Posterior cingulate gyrus (tissue), 11 donors: ENCODE data around the gene RCVRN.

Experiments
- DNase-seq, 10 donors: peaks; one replicate each; pipeline versions ENCODE4 v3.0.0 to v3.0.0-alpha.2; 2020 to 2021; ENCODE audit warnings: mixed read lengths in 3 of 10
- intact Hi-C: fragments of 100-400 bp; cut with DNase I; formaldehyde crosslinking; loops from one replicate; pipeline ENCODE4 v1.15.1; 2023

The RCVRN gene

DNA sequence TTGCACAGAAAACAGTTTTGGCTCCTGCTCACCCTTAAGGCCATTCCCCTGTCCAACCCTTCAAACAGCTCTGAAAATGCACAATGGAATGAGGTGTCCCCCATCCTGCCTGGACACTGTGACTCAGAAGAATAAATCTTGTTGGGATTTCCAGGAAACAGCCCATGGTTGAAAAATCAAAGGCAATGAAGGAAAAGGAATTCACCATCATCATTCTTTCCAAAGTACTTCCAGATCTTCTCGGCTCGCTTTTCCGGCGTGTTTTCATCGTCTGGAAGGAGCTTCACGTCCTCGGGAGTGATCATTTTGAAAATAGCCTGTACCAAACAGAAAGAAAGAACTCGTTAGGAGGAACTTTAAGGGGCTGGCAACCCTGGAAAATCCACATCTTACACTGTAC, 4.3 kb downstream of the RCVRN start:
- DNase-seq: no peak

DNA sequence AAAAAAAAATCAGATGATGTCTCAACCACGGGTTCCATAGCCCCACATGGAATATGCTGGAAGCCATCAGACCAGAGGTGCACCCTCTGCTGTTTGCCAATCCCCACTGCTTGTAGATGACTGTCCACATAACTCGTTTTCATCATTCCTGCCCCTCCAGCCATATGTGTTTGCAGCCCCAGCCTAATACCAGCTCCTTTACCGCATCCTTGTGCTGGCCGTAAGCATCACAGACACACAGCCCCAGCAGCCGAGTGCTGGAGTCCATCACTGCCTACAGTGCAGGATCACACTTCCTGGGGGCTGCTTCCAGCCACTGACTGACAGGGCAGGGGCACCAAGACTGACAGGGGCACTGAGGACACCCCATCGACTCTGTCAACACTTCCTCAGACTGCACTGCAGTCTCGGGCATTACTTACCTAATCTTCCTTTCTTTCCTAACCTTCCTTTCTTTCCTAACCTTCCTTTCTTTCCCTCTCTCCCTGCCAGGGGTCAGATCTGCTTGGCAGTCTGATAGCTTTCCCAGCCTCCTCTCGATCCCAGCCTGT, 5.0 kb downstream of the RCVRN start:
- peak in 1 of 10 donors; percentile 40 for DNase-seq
- intact Hi-C loops: no loop called here

More for the DNA sequence above, 4.3 kb downstream of the RCVRN start:
- intact Hi-C loops: no loop called here

DNA sequence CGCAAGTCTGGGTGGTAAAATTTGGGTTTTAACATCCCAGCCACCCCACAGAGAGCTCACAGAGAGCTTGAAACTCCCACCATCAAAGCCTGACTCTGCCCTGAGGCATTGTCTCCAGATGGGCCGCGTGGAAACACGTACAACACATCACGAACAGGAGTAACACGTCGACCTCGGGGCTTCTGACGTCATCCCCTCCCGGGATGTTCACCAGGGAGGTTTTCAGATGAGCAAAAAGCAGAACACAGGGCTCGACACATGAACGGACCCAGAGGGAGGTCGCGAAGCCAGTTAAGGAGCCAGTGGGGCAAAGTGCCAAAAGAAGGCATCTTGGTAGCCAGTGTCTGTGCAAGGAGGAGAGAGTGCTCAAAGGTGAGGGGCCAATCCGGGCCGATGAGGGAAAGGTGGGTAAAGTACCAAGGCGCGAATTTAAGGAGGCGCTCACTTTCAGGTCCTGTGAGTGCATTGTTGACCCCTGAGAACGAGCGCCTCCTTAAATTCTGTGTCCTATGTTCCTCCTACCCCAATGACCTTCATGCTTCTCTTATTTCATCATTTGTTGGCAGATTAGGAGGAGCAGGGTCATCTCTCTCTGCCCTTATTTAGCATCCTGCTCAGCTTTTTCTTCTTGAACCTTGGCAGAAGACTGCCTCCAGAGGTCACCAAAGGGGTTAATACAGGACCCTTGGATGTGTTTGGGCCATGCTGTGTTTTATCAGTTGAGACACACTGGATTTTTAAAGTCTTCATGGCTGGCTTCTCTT, 5.6 kb downstream of the RCVRN start:
- DNase-seq: peak in 1 of 10 donors; percentile 79
- intact Hi-C loops: no loop called here

DNA sequence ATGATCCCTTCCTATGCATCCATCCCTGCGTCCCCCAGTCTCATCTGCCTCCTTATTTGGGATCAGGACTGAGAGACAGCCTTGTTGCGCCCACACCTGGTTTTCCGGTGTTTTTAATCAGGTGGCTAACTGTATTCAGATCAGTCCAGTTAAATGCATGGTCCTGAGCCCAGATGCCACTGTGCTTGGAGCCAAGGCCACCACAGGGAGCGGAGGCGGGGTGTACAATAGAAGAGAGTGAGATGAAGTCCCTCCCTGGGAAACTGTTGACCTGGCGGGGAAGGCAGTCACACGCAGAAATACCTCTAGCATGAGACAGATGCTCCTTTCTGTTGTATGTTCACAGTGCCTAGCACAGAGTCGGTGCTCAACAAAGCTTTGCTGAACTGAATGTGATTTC, 6.3 kb downstream of the RCVRN start:
- intact Hi-C loops: no loop called here
- peak in 1 of 10 donors; percentile 17 for DNase-seq

DNA sequence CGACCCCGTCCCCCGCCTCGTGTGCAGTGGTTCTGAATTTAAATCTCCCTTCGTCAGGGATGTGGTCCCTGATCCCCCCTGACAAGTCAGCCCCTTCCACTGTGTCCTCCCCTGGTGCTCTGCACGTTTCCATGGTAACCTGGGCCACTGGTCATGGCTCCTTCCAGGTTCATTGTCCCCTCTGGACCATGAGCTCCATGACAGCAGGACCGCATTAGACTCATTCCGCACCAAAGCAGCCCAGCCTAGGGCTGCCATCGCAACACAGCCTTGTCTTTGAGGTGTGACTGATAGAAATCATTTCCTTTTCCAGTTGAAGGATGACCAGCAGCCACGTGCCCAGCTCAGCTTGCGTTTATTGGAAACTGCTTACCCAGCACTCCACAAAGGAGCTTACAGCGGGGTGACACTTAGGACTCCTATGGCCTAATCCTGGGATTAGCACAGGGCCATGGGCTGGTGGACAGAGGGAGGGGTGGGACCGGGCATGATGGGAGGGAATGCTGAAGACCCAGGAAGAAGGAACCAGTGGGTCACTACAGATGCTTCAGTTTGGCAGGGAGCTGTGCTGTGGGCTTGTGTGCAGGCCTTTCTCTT, 7.6 kb downstream of the RCVRN start:
- intact Hi-C loops: no loop called here
- DNase-seq: peak in 1 of 10 donors; percentile 69

DNA sequence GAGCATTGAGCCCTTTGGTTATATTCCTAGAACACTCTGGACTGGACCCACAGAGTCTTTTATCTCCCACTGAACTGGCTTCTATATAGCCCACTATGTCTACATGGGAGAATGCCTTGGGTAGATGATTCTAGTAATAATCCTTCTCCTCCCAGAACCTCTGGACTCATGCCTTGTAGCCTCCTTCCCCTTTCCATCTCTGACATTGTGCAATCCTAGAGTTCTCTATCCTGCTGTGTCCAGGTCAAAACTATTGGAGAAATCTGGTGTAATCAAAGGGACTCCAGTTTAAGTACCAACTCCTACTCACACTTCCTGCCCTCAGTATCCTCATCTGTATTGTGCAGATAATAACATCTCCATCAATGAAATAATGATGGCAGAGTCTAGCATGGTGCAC, 9.1 kb downstream of the RCVRN start:
- intact Hi-C loops: no loop called here
- no peak for DNase-seq

DNA sequence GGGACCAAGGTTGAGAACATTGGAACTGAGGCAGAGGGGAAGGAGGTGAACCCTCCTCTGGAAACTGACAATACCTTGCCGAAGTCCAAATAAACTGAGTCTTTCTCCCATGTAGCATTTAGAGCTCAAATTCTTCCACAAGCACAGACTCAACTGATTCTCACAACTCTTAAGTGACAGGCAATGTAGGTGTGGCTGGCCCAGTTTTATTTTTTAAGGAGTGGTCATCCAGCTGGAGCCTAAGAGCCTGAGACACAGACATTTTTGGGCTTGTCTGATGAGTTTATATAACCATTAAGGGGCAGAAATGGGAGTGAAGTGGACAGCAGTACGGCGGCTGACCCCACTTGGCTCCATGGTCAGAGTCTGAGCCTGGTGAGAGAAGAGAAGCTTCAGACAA, 10.8 kb downstream of the RCVRN start:
- intact Hi-C loops: no loop called here

DNA sequence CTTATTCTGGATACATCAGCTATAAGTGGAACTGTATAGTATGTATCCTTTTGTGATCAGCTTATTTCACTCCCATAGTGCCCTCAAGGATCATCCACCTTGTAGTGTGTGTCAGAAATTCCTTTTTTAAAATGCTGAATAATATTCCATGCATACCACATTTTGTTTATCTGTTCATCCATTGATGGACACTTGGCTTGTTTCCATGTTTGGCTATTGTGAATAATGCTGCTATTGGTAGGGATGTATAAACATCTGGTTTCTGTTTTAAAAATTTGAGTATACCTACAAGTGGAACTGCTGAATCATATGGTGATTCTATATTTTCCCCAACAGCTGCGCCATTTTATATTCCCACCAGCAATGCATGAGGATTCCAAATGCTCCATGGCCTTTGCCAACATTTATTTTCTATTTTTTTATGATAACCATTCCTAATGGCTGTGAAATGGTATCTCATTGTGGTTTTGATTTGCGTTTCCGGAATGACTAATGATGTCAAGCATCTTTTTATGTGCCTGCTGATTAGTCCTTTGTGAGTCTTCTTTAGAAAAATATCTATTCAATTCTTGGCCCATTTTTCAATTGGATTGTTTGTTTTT, 11.6 kb downstream of the RCVRN start:
- no peak for DNase-seq
- intact Hi-C loops: no loop called here

More for the DNA sequence above, 10.8 kb downstream of the RCVRN start:
- DNase-seq: peak in 1 of 10 donors; percentile 10

DNA sequence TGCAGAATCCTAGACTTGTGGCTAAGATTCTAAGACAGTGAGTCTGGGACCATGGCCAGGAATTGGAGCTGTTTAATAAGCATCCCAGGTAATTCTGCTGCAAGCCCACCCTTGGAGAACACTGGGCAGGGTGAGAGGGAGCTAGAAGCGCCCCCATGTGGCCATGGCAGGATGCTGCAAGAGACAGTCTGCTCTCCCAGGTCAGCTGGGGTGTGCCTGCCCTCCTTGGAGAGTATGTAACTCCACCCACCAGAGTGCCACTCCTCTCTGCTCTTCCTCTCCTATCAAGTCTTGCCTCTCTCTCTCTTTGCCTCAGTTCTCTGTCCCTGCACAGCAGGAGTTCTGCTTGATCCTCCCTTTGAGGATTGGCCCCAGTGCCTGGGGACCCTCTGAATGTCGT, 14.9 kb downstream of the RCVRN start:
- DNase-seq: no peak
- intact Hi-C loops: no loop called here

DNA sequence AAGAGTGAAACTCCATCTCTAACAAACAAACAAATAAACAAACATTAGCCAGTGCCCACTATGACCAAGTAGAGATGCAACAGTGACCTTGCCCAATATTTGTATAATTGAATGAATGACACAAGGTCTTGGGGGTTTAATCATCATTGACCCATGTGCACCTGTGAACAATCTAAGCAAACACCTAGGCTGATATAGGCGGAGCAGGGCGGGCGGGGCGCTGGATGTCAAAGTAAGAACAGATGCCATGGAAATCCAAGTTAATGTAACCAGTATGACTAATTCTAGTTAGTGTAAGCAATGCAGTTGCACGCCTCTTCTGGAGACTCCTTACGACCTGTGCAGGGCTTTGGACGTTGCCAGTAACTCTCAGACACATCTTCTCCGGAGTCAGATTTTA, 17.6 kb downstream of the RCVRN start:
- no peak for DNase-seq
- intact Hi-C loops: no loop called here

DNA sequence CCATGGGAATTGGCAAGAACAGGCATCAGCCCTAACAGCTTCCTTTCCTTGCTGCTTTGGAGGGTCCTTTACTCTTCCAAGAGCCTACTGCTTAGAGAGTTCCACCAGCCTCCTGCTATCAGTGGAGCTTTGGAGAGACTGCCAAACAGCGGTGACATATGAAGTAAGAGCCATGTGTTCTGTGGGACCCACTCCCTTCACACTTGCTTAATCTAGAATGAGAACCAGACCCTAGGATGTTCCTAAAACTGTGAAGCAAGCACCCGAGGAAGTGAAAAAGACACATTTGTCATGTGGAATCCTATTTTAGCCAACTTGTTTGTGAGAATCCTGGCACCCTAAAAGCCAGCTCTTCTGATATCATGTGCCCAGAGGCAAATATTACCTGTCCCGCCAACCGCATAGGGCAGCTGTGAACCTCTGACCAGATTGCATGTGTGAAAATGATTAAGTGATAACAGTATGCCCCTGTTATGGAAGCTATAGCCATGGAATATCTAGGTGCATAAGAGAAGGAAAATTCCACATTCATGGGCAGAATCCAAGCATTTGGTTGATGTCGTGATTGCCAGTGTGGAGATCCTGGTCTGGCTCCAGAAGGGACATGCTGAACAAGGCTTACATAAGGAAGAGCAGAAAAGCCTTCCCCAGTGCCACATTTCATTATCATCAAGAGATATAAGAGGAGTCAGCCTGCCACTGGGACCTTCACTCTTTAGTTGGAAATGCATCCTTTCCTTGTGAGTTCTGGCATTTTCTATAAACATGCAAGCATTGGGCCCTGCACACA, 18.7 kb downstream of the RCVRN start:
- DNase-seq: peak in 4 of 10 donors; percentile 30 to 67 (median 34)
- intact Hi-C loops: loop anchor here (1.0 kb wide), 1 partner anchor 80 kb away; no protein-coding TSS in a partner anchor

DNA sequence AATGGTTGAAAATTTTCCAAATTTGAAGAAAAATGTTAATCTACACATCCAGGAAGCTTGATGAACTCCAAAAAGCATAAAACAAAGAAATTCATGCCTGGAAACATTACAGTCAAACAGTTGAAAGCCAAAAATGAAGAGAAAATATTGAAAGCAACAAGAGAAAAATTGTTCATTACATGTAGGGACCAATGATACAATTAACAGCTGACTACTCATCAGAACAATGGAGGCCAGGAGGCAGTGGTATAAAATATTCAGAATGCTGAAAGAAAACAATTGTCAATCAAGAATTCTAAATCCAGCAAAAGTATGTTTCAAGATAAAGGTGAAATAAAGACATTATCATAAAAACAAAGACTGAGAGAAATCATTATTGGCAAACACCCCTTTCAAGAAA, 21.6 kb downstream of the RCVRN start:
- intact Hi-C loops: no loop called here
- no peak for DNase-seq

DNA sequence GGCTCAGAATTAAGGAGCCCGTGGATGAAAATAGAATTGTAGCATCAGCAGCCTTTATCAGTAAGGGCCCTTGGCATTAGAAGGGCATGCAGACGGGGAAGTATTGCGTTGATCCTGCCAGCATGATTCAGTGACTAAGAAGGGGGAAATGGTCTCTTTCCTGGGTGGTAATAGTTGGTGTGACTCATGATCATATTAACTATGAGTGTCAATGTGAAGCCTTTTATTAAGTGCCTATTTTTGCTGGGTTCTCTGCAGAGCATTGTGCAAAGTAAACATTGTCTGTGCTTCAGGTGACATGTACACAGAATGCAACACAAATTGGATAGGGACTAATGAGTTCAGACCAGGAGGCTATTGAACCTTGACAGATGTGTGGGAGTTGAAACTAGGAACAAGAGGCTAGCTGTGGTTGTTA, 24.5 kb downstream of the RCVRN start:
- DNase-seq: no peak
- intact Hi-C loops: no loop called here

DNA sequence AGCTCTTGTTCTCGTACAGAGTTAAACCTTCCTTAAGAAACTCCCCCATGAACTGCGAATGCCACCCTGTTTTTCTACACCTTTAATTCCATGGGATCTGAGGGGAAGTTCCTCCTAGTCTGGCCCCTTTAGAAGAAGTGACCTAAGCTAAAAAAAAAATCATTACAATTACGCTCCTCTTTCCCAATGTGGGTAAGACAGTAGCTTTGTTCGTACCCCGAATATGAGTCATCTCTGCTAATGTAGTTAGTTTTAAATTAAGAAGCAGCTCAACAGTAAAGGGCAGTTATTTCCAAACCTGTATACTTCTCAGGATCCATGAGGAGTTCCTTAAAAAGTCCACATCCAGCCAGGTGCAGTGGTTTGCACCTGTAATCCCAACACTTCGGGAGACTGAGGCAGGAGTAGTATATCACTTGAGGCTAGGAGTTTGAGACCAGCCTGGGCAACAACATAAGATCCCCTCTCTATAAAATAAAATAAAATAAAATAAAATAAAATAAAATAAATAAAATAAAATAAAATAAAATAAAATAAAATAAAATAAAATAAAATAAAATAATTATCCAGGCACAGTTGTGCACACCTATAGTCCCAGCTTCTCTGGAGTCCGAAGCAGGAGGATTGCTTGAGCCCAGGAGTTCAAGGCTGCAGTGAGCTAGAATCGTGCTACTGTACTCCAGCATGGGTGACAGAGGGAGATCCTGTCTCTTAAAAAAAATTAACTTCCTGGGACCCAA, 26.1 kb downstream of the RCVRN start:
- no peak for DNase-seq
- intact Hi-C loops: no loop called here

DNA sequence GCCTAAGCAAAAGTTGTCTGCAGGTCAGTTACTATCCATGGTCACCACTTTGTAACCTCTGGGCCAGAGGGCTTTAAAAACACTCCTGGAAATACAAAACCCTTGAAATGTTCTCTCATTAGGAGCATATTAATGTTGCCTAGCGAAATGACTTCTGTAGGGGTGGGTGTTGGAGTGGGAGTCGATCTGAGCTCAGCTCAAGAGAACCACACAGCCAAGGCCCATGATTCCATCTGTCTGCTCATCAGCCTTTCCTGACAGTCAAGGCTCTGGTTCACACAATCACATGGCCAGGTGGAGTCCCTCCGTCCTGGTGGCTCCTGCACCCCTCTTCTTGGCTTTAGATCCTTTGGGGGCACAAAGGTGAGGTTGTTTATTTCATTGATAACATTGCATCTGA, 26.7 kb downstream of the RCVRN start:
- DNase-seq: no peak
- intact Hi-C loops: no loop called here

DNA sequence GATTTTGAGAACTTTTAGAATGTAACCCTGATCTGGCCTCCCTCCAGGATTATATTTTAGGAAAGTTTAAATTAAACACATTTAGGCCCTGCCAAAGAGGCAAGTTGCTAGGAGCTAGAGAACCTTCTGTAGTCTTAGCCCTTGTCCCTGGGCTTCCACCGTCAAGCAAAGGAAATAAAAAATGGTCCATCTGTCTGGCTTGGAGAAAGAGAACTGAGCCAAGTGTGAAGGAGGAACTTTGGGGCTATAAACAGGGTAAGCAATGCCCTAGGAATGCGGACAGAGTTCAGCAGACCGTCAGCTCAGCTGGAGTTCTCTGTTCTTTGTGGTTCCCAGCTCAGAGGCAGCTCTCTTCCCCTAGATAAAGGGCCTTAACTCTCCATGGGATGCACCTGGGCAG, 29.6 kb downstream of the RCVRN start:
- no peak for DNase-seq
- intact Hi-C loops: no loop called here

DNA sequence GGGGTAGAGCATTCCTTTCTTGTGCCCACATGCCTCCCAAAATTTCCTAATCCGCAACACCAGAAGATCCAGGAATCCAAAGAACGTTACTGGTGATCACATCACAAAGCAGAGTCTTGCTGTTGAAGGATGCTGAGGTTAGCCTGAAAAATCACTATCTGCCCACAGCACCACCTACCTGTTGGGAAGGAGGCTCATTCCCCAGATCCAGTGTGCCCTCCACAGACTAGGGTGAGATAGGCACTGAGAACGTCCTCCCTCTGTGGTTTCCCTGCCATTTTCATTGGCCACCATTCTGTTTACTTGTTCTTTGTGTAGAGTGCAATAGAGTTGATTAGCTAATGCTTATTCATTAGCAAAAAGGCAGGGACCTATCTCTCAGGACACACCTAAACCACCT, 30.3 kb downstream of the RCVRN start:
- no peak for DNase-seq
- intact Hi-C loops: no loop called here

DNA sequence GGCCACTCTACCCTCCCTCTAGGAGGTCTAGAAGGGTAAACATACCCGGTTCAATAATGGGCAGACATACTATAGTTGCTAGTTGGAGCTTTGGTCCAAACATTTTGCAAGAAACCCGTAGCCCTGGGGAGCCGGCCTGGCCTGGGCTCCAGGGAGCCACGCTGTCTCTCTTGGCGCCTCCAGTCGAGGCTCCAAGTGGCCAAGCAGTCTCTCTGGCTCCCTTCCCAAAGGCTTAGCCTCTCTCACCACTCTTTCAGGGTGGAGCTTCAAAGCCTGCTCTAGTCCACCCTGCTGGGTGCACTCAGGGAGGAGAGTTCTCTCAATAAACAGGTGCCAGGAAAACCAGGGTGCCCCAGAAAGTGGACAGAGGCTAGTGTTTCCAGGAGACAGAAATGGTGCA, 32.2 kb downstream of the RCVRN start:
- intact Hi-C loops: no loop called here
- no peak for DNase-seq

DNA sequence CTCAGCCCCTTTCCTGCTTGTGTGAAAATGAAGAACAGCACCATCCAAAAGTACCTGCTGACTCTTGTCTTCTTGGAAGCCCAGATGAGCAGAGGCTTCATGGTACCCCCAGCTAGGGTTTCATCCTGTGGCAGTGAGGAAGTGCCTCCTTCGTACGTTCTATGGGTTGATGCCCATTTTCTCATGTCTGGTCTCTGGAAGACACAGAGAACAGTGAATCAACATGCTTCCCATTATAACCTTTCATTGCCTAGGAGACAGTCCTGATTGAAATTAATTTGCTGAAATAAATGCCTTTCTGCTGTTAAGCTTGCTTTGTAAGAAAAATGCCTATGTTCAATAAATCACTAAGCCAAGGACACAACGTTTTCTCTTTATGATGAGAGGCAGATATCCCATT, 36.5 kb downstream of the RCVRN start:
- intact Hi-C loops: no loop called here
- no peak for DNase-seq

DNA sequence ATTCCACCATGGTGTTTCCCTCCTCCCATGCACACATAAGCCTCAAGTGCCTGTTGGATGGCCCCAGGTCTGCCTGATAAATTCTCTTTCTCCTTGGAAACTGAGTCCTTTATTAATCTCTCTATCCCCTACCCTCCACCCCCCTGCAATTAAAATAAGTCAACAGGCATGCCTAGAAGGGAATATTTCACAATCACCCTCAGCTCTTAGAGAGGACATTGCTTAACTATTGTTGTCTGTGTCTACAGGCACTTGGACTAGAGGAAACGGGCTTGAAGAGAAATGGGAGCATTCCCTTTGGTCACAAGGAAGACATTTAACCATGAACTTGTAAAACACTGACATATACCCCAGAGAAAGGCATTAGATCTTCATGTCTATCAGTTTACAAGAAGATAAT, 39.5 kb downstream of the RCVRN start:
- intact Hi-C loops: no loop called here
- DNase-seq: no peak
